KOPT-K1 (cell line): Measurements from ENCODE around the gene GRPR.

Experiments
- H3K27ac ChIP-seq: fragments of 200-600 bp; sonication (generic); 2 replicates; pipeline ENCODE4 v1.5.1; 2016; ENCODE audit warnings: antibody characterized with exemption, mild to moderate bottlenecking, low read depth, low read length; ENCODE audit not compliant: poor library complexity, severe bottlenecking
- H3K36me3 ChIP-seq: fragments of 200-600 bp; sonication (generic); 2 replicates; pipeline ENCODE4 v1.5.1; 2017; ENCODE audit warnings: antibody characterized with exemption, mild to moderate bottlenecking, low read length, moderate library complexity; ENCODE audit not compliant: insufficient read depth
- H3K9me3 ChIP-seq: fragments of 200-600 bp; sonication (generic); 2 replicates; pipeline ENCODE4 v1.5.1; 2017; ENCODE audit warnings: antibody characterized with exemption, low read length, mild to moderate bottlenecking; ENCODE audit not compliant: insufficient read depth, poor library complexity, severe bottlenecking

GRPR gene

GRCh38 chrX:16185725-16186136, 62.4 kb downstream of the GRPR start:
- Histone ChIP-seq H3K9me3 (no peaks in the 10 kb centered on the region), H3K36me3 (no peaks in the 10 kb centered on the region), H3K27ac (no peak overlapping the region)

- Histone ChIP-seq H3K9me3 (no peaks in the 10 kb centered on the region), H3K36me3 (no peaks in the 10 kb centered on the region), H3K27ac (no peak overlapping the region)
Observed at GRCh38 chrX:16186380-16187007, 63.1 kb downstream of the GRPR start.

GRCh38 chrX:16187024-16187760, 63.8 kb downstream of the GRPR start:
- no peaks in the 10 kb centered on the region for H3K9me3 ChIP-seq
- H3K36me3 ChIP-seq, result no peaks in the 10 kb centered on the region
- H3K27ac ChIP-seq, result no peak overlapping the region

GRCh38 chrX:16188687-16189086, 65.3 kb downstream of the GRPR start:
- Histone ChIP-seq H3K36me3 (no peaks in the 10 kb centered on the region), H3K27ac (no peak overlapping the region)

GRCh38 chrX:16191605-16192004, 68.2 kb downstream of the GRPR start:
- H3K27ac ChIP-seq, result no peak overlapping the region
- H3K9me3 ChIP-seq, result no peaks in the 10 kb centered on the region
- no peaks in the 10 kb centered on the region for H3K36me3 ChIP-seq

More at GRCh38 chrX:16188687-16189086, 65.3 kb downstream of the GRPR start:
- H3K9me3 ChIP-seq, result no peaks in the 10 kb centered on the region

- Histone ChIP-seq H3K27ac (no peak overlapping the region), H3K9me3 (no peaks in the 10 kb centered on the region), H3K36me3 (no peaks in the 10 kb centered on the region)
Observed at GRCh38 chrX:16196829-16197228, 73.5 kb downstream of the GRPR start.

GRCh38 chrX:16199343-16199742, 76.0 kb downstream of the GRPR start:
- no peaks in the 10 kb centered on the region for H3K36me3 ChIP-seq
- no peaks in the 10 kb centered on the region for H3K9me3 ChIP-seq
- no peak overlapping the region for H3K27ac ChIP-seq

- no peak overlapping the region for H3K27ac ChIP-seq
- no peaks in the 10 kb centered on the region for H3K36me3 ChIP-seq
- H3K9me3 ChIP-seq, result no peaks in the 10 kb centered on the region
Observed at GRCh38 chrX:16202943-16203342, 79.6 kb downstream of the GRPR start.
